AG04449 (cell line): ENCODE results near the gene CSTPP1.
"Not testable (repeated sequence)": the region's sequence is repeated elsewhere in the genome, so short reads cannot be mapped to it uniquely, and the experiment has no call there.

Source experiments
- CTCF ChIA-PET: fragments of 350-600 bp; formaldehyde crosslinking; extraction: SDS; loops from one replicate; lab custom pipeline; 2021; ENCODE audit warnings: antibody characterized with exemption; lab: Yijun Ruan, JAX
- POLR2A ChIA-PET: fragments of 400-600, 350-600 bp; formaldehyde crosslinking; extraction: SDS; loops from one replicate; lab custom pipeline; 2020; ENCODE audit warnings: antibody characterized with exemption, inconsistent platforms; lab: Yijun Ruan, JAX
- DNase-seq: peaks from one replicate; pipeline ENCODE4 v3.0.0-alpha.2; 2010; ENCODE audit warnings: low read depth, low spot score
- H3K4me3 ChIP-seq: 2 replicates; pipeline ENCODE4 v1.5.1; 2011; ENCODE audit warnings: low read depth, mild to moderate bottlenecking, control low read depth, low read length
- CTCF ChIP-seq: IDR thresholded peaks from one replicate; pipeline ENCODE4 v1.5.1; 2011; ENCODE audit warnings: mild to moderate bottlenecking, moderate library complexity, low read length, control low read depth, inconsistent platforms; ENCODE audit not compliant: insufficient read depth; ENCODE audit errors: missing control alignments

CSTPP1 gene

GRCh38 chr11:47187723-47188122 is 251.2 kb downstream of the CSTPP1 start:
- ChIA-PET POLR2A (interaction anchor here (1.0 to 2.1 kb wide), 3 partner anchors 27 to 61 kb away, joined by 4 to 6 read pairs (median 5); partner anchors contain the start of genes ACP2 and DDB2), CTCF (interaction anchor here (0.6 to 4.1 kb wide), 11 partner anchors 9 to 167 kb away, joined by 3 to 40 read pairs (median 6); partner anchors contain the start of genes ARFGAP2 and NR1H3)
- TF ChIP-seq CTCF = no peak
- peak overlapping the region; percentile 71 for H3K4me3 ChIP-seq
- DNase-seq = no peak

- ChIA-PET POLR2A (interaction anchor here (1.9 to 2.1 kb wide), 2 partner anchors 26 to 27 kb away, joined by 5 to 6 read pairs; partner anchors contain the start of gene DDB2), CTCF (interaction anchor here (0.6 to 4.1 kb wide), 8 partner anchors 10 to 71 kb away, joined by 3 to 40 read pairs (median 6); partner anchors contain the start of genes ARFGAP2 and NR1H3)
- DNase-seq = no peak
- no peak overlapping the region for H3K4me3 ChIP-seq
- no peak for TF ChIP-seq CTCF
Measured at GRCh38 chr11:47188259-47188658, 251.7 kb downstream of the CSTPP1 start.

GRCh38 chr11:47189100-47189834 is 252.7 kb downstream of the CSTPP1 start:
- POLR2A ChIA-PET = interaction anchor here (0.8 to 1.0 kb wide), 3 partner anchors 16 to 59 kb away, joined by 3 to 5 read pairs (median 4); partner anchors contain the start of gene ACP2
- no peak overlapping the region for H3K4me3 ChIP-seq
- DNase-seq = peak; percentile 87

GRCh38 chr11:47191137-47191536 is 254.6 kb downstream of the CSTPP1 start:
- CTCF ChIA-PET = interaction anchor here (1.4 kb wide), 1 partner anchor 12 kb away, joined by 4 read pairs; no protein-coding TSS in a partner anchor
- DNase-seq, POLR2A ChIA-PET, H3K4me3 ChIP-seq: not testable (repeated sequence)

More at GRCh38 chr11:47189100-47189834, 252.7 kb downstream of the CSTPP1 start:
- no peak for TF ChIP-seq CTCF
- CTCF ChIA-PET = interaction anchor here (1.6 to 4.1 kb wide), 4 partner anchors 11 to 70 kb away, joined by 6 to 40 read pairs (median 16); partner anchors contain the start of genes ARFGAP2 and NR1H3

GRCh38 chr11:47192111-47192510 is 255.6 kb downstream of the CSTPP1 start:
- DNase-seq = no peak
- POLR2A ChIA-PET = no interaction called here
- no peak for TF ChIP-seq CTCF
- CTCF ChIA-PET = interaction anchor here (0.9 to 1.4 kb wide), 4 partner anchors 11 to 43 kb away, joined by 3 to 5 read pairs (median 4); no protein-coding TSS in a partner anchor
- H3K4me3 ChIP-seq = no peak overlapping the region

GRCh38 chr11:47198161-47198560 is 261.6 kb downstream of the CSTPP1 start:
- CTCF ChIA-PET = not testable (repeated sequence)

GRCh38 chr11:47201015-47201414 is 264.5 kb downstream of the CSTPP1 start:
- ChIA-PET CTCF (interaction anchor here (1.5 to 1.7 kb wide), 2 partner anchors 12 to 57 kb away, joined by 3 to 6 read pairs; partner anchors contain the start of gene NR1H3), POLR2A (no interaction called here)
- TF ChIP-seq CTCF = no peak
- no peak for DNase-seq
- H3K4me3 ChIP-seq = no peak overlapping the region

More at GRCh38 chr11:47198161-47198560, 261.6 kb downstream of the CSTPP1 start:
- POLR2A ChIA-PET, H3K4me3 ChIP-seq, DNase-seq: not testable (repeated sequence)
